ENCODE results near the gene NFS1. TPM values are rescaled to one million over a fixed set of nuclear protein-coding genes. Genes with fewer than 3 reads are reported as not detected.
"Not testable (repeated sequence)": the region's sequence is repeated elsewhere in the genome, so short reads cannot be mapped to it uniquely, and the experiment has no call there.

Gene NFS1
- total RNA-seq, 1 donor from 2014 or later = 22.2 TPM

GRCh38 chr20:35724321-35725230 is 25.4 kb upstream of the NFS1 start:
- intact Hi-C loops (cut with DNase I) = no loop called here
- Histone ChIP-seq H3K4me1 (peaks cover 11% of the 10 kb centered on the region), H3K27ac (no peak overlapping the region), H3K36me3 (peaks cover 100% of the 10 kb centered on the region), H3K27me3 (ENCODE audit: low read depth) (no peaks in the 10 kb centered on the region), H3K9me3 (no peaks in the 10 kb centered on the region), H3K4me3 (no peak overlapping the region)
- DNase-seq (no peak), ATAC-seq (no peak)
- no peak for TF ChIP-seq CTCF (IDR thresholded peaks at IDR 0.05)

- ATAC-seq; H3K4me3 ChIP-seq; H3K27ac ChIP-seq; H3K27me3 ChIP-seq (ENCODE audit: low read depth); intact Hi-C loops (cut with DNase I); DNase-seq; H3K4me1 ChIP-seq; H3K9me3 ChIP-seq: not testable (repeated sequence)
- peaks cover 100% of the 10 kb centered on the region for H3K36me3 ChIP-seq
Measured at GRCh38 chr20:35723652-35724320, 24.6 kb upstream of the NFS1 start.

GRCh38 chr20:35723275-35723639 is 24.1 kb upstream of the NFS1 start:
- H3K4me3 ChIP-seq; H3K27me3 ChIP-seq (ENCODE audit: low read depth); H3K27ac ChIP-seq; H3K4me1 ChIP-seq; ATAC-seq; H3K9me3 ChIP-seq; DNase-seq; intact Hi-C loops (cut with DNase I): not testable (repeated sequence)
- peaks cover 100% of the 10 kb centered on the region for H3K36me3 ChIP-seq

- intact Hi-C loops (cut with DNase I) = no loop called here
- Histone ChIP-seq H3K27me3 (ENCODE audit: low read depth) (no peaks in the 10 kb centered on the region), H3K4me1 (peaks cover 5% of the 10 kb centered on the region), H3K4me3 (no peak overlapping the region), H3K36me3 (peaks cover 100% of the 10 kb centered on the region), H3K27ac (no peak overlapping the region), H3K9me3 (no peaks in the 10 kb centered on the region)
- DNase-seq = no peak
- TF ChIP-seq CTCF (IDR thresholded peaks at IDR 0.05) = no peak
- no peak for ATAC-seq
Measured at GRCh38 chr20:35721621-35722020, 22.5 kb upstream of the NFS1 start.

GRCh38 chr20:35721219-35721618 is 22.1 kb upstream of the NFS1 start:
- no peak overlapping the region for H3K4me3 ChIP-seq
- intact Hi-C loops (cut with DNase I) = no loop called here
- no peaks in the 10 kb centered on the region for H3K27me3 ChIP-seq (ENCODE audit: low read depth)
- peaks cover 100% of the 10 kb centered on the region for H3K36me3 ChIP-seq
- H3K9me3 ChIP-seq = no peaks in the 10 kb centered on the region
- DNase-seq = no peak
- peaks cover 5% of the 10 kb centered on the region for H3K4me1 ChIP-seq
- no peak overlapping the region for H3K27ac ChIP-seq
- no peak for TF ChIP-seq CTCF (IDR thresholded peaks at IDR 0.05)
- no peak for ATAC-seq

- peaks cover 5% of the 10 kb centered on the region for H3K4me1 ChIP-seq
- H3K27me3 ChIP-seq (ENCODE audit: low read depth) = no peaks in the 10 kb centered on the region
- intact Hi-C loops (cut with DNase I) = no loop called here
- no peak overlapping the region for H3K4me3 ChIP-seq
- ATAC-seq = no peak
- no peak for TF ChIP-seq CTCF (IDR thresholded peaks at IDR 0.05)
- H3K9me3 ChIP-seq = no peaks in the 10 kb centered on the region
- H3K36me3 ChIP-seq = peaks cover 100% of the 10 kb centered on the region
- H3K27ac ChIP-seq = no peak overlapping the region
- no peak for DNase-seq
Measured at GRCh38 chr20:35720165-35721123, 21.3 kb upstream of the NFS1 start.

Measured in lower lobe of right lung (tissue), 2 donors.